Left ventricle myocardium inferior (tissue), 1 donor: Measurements from ENCODE around the gene APBB1. TPM values are rescaled to one million over a fixed set of nuclear protein-coding genes. Genes with fewer than 3 reads are reported as not detected.

Experiments
- DNase-seq: peaks from one replicate; pipeline ENCODE4 v3.0.0-alpha.2; 2020
- H3K27ac ChIP-seq: fragments of 200-600 bp; replicated peaks from 2 replicates; pipeline ENCODE4 v1.8.0; 2021
- H3K27me3 ChIP-seq: fragments of 200-600 bp; 2 replicates; pipeline ENCODE4 v1.8.0; 2021; ENCODE audit warnings: low read depth
- H3K36me3 ChIP-seq: fragments of 200-600 bp; 2 replicates; pipeline ENCODE4 v1.8.0; 2021
- H3K4me1 ChIP-seq: fragments of 200-600 bp; 2 replicates; pipeline ENCODE4 v1.8.0; 2021
- H3K4me3 ChIP-seq: fragments of 200-600 bp; 2 replicates; pipeline ENCODE4 v1.8.0; 2021; ENCODE audit warnings: mild to moderate bottlenecking, moderate library complexity
- H3K9me3 ChIP-seq: fragments of 200-600 bp; replicated peaks from 2 replicates; pipeline ENCODE4 v1.8.0; 2021
- CTCF ChIP-seq: fragments of 200-600 bp; IDR thresholded peaks from 2 replicates; pipeline ENCODE4 v1.8.0; 2021; ENCODE audit warnings: antibody characterized with exemption, mild to moderate bottlenecking, borderline replicate concordance
- intact Hi-C: fragments of 100-400 bp; cut with micrococcal nuclease; formaldehyde crosslinking; loops from one replicate; pipeline ENCODE4 v1.11.0; 2022
- total RNA-seq: library from RNA; stranded (reverse); fragmentation: NEBNext Ultra II Directional; extraction: Animal tissue kit (Norgen Biotek cat#: 25700); gene quantifications from one replicate; pipeline ENCODE4 v1.2.1, GENCODE V29; 2021
- donor health status: DM: no; HTN: yes; CAD: no; lungs with severe emphysema.

The APBB1 gene
- total RNA-seq, 1 donor from 2014 or later: 75.5 TPM

GRCh38 chr11:6350043-6350442 is 68.9 kb downstream of the APBB1 start:
- H3K9me3 ChIP-seq: no peaks in the 10 kb centered on the region
- no peak for DNase-seq
- no peaks in the 10 kb centered on the region for H3K27me3 ChIP-seq
- H3K27ac ChIP-seq: no peak overlapping the region
- intact Hi-C loops: loop anchor here (5.0 to 10.0 kb wide), 2 partner anchors 95 to 328 kb away; partner anchors contain the start of gene CCKBR
- no peak for TF ChIP-seq CTCF
- no peaks in the 10 kb centered on the region for H3K36me3 ChIP-seq
- no peak overlapping the region for H3K4me3 ChIP-seq
- peaks cover 9% of the 10 kb centered on the region for H3K4me1 ChIP-seq

DNA sequence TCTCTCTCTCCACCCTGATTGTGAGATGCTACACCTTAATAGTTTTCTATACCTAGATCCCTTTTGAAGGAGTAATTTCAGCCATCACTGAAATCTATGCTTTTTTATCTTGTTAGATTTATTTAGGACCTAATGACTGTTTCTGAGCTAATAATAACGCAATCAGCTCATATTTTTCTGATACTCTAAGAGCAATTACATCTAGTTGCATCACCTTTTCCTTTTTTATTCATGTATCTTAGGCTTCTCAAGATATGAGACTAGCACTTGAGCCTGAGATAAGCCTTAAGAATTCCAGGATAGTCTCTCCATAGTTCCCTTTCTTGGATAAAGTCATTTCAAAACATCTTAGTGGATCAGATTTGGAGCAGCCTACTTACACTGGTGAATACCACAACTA is 73.5 kb downstream of the APBB1 start:
- Histone ChIP-seq H3K27me3 (no peaks in the 10 kb centered on the region), H3K36me3 (no peaks in the 10 kb centered on the region), H3K4me3 (no peak overlapping the region), H3K4me1 (no peaks in the 10 kb centered on the region), H3K9me3 (no peaks in the 10 kb centered on the region), H3K27ac (no peak overlapping the region)
- TF ChIP-seq CTCF: no peak
- DNase-seq: no peak
- intact Hi-C loops: no loop called here

Other genes with a start within 250 kb of the APBB1 start
- not detected for gene OR52B2, start 248.8 kb downstream of the APBB1 start, total RNA-seq
- gene OR52W1, start 219.9 kb downstream of the APBB1 start, total RNA-seq: not detected
- not detected for gene C11orf42, start 213.5 kb downstream of the APBB1 start, total RNA-seq
- 12.2 TPM for gene FHIP1B, start 184.5 kb downstream of the APBB1 start, total RNA-seq
- gene CNGA4, start 180.0 kb downstream of the APBB1 start, total RNA-seq: not detected
- gene CCKBR, start 159.3 kb downstream of the APBB1 start, total RNA-seq: not detected
- 37.1 TPM for gene CAVIN3, start 98.6 kb downstream of the APBB1 start, total RNA-seq
- 49.7 TPM for gene SMPD1, start 28.6 kb downstream of the APBB1 start, total RNA-seq
- gene HPX, start 21.9 kb upstream of the APBB1 start, total RNA-seq: 0.44 TPM
- gene TRIM3, start 54.8 kb upstream of the APBB1 start, total RNA-seq: 9.0 TPM
- 16.1 TPM for gene ARFIP2, start 62.2 kb upstream of the APBB1 start, total RNA-seq
- gene TIMM10B, start 62.4 kb upstream of the APBB1 start, total RNA-seq: 17.9 TPM
- 4.4 TPM for gene DNHD1, start 78.2 kb upstream of the APBB1 start, total RNA-seq
- gene RRP8, start 184.5 kb upstream of the APBB1 start, total RNA-seq: 19.2 TPM
- 192 TPM for gene ILK, start 184.7 kb upstream of the APBB1 start, total RNA-seq
- 106 TPM for gene TAF10, start 193.1 kb upstream of the APBB1 start, total RNA-seq
- gene TPP1, start 200.3 kb upstream of the APBB1 start, total RNA-seq: 84.2 TPM
- 9.5 TPM for gene DCHS1, start 236.7 kb upstream of the APBB1 start, total RNA-seq